OCI-LY7 (cell line): Measurements from ENCODE around the gene EXTL2. TPM values are rescaled to one million over a fixed set of nuclear protein-coding genes. Genes with fewer than 3 reads are reported as not detected.

Source experiments
- BruUV-seq: library from RNA; stranded (reverse); fragments of 400-500 nt; replicated peaks from 2 replicates; lab custom pipeline; 2021; lab: Mats Ljungman, UMichigan
- CTCF ChIA-PET: fragments of 300-600 bp; sonication (Branson Sonifier 250); formaldehyde crosslinking; loops from one replicate; lab custom pipeline; 2022; ENCODE audit warnings: antibody characterized with exemption; ENCODE audit not compliant: unreplicated experiment; lab: Charles Lee
- POLR2A ChIA-PET: fragments of 300-600 bp; sonication (Branson Sonifier 250); formaldehyde crosslinking; loops from one replicate; lab custom pipeline; 2022; ENCODE audit warnings: antibody characterized with exemption; lab: Charles Lee
- DNase-seq: peaks from one replicate; pipeline ENCODE4 v3.0.0-alpha.2; 2015; ENCODE audit warnings: low spot score
- H2AFZ ChIP-seq: fragments of 200-600 bp; sonication (generic), shearing (Covaris generic); 2 replicates; pipeline ENCODE4 v1.6.1; 2014; ENCODE audit warnings: mild to moderate bottlenecking, antibody characterized with exemption, low read length, moderate library complexity
- H3K27ac ChIP-seq: fragments of 200-600 bp; sonication (generic); 2 replicates; pipeline ENCODE4 v1.5.1; 2014; ENCODE audit warnings: mixed run types, low read depth, mild to moderate bottlenecking, moderate library complexity, low read length, inconsistent platforms; ENCODE audit not compliant: poor library complexity, severe bottlenecking
- H3K36me3 ChIP-seq: fragments of 200-600 bp; sonication (generic); 2 replicates; pipeline ENCODE4 v1.6.1; 2014; ENCODE audit warnings: mild to moderate bottlenecking, antibody characterized with exemption, low read length, moderate library complexity, mixed read lengths; ENCODE audit not compliant: insufficient read depth
- H3K4me1 ChIP-seq: fragments of 200-600 bp; sonication (generic); 2 replicates; pipeline ENCODE4 v1.5.1; 2014; ENCODE audit warnings: mild to moderate bottlenecking, low read length; ENCODE audit not compliant: insufficient read depth, poor library complexity, severe bottlenecking
- H3K4me2 ChIP-seq: fragments of 200-600 bp; sonication (generic); 2 replicates; pipeline ENCODE4 v1.6.1; 2014; ENCODE audit warnings: mild to moderate bottlenecking, low read length
- H3K4me3 ChIP-seq: fragments of 200-600 bp; sonication (generic); 2 replicates; pipeline ENCODE4 v1.5.1; 2014; ENCODE audit warnings: mild to moderate bottlenecking, low read depth, low read length; ENCODE audit not compliant: poor library complexity, severe bottlenecking
- H3K79me2 ChIP-seq: fragments of 200-600 bp; sonication (generic); 2 replicates; pipeline ENCODE4 v1.6.1; 2016; ENCODE audit warnings: low read depth, mild to moderate bottlenecking, low read length, moderate library complexity, mixed read lengths; ENCODE audit not compliant: insufficient read depth
- H3K9me2 ChIP-seq: fragments of 200-600 bp; sonication (generic); 2 replicates; pipeline ENCODE4 v1.6.1; 2016; ENCODE audit warnings: mild to moderate bottlenecking, low read length, mixed read lengths; ENCODE audit not compliant: insufficient read depth
- H3K9me3 ChIP-seq: fragments of 200-600 bp; sonication (generic); 2 replicates; pipeline ENCODE4 v1.6.1; 2014; ENCODE audit warnings: mild to moderate bottlenecking, mixed run types, low read length, mixed read lengths
- H4K20me1 ChIP-seq: fragments of 200-600 bp; sonication (generic); 2 replicates; pipeline ENCODE4 v1.6.1; 2014; ENCODE audit warnings: mild to moderate bottlenecking, antibody characterized with exemption, low read length, moderate library complexity, mixed read lengths; ENCODE audit not compliant: insufficient read depth
- CTCF ChIP-seq: fragments of 200-600 bp; sonication (generic); conservative IDR thresholded peaks from 2 replicates; pipeline ENCODE4 v1.5.1; 2014; ENCODE audit warnings: mild to moderate bottlenecking, antibody characterized with exemption, low read length, moderate library complexity, mixed read lengths
- EZH2phosphoT487 ChIP-seq: fragments of 200-600 bp; sonication (generic); IDR thresholded peaks from 2 replicates; pipeline ENCODE4 v1.6.1; 2018; ENCODE audit warnings: low read depth, borderline replicate concordance, mild to moderate bottlenecking, mixed run types, antibody characterized with exemption, low read length, moderate library complexity, mixed read lengths
- intact Hi-C: fragments of 100-400 bp; cut with micrococcal nuclease; formaldehyde crosslinking; loops from one replicate; pipeline ENCODE4 v1.10.0; 2022; ENCODE audit not compliant: unreplicated experiment
- total RNA-seq, 2 experiments: library from RNA; depleted of rRNA in 1 of 2; stranded (reverse); fragments of >200 nt in 1 of 2; shearing (Covaris generic) in 1 of 2; gene quantifications; 2 replicates each; pipeline ENCODE4 v1.2.3, GENCODE V29; 2014 to 2022

Gene EXTL2
- total RNA-seq, 2 experiments from 2014 or later = 7.0 to 9.8 TPM

DNA sequence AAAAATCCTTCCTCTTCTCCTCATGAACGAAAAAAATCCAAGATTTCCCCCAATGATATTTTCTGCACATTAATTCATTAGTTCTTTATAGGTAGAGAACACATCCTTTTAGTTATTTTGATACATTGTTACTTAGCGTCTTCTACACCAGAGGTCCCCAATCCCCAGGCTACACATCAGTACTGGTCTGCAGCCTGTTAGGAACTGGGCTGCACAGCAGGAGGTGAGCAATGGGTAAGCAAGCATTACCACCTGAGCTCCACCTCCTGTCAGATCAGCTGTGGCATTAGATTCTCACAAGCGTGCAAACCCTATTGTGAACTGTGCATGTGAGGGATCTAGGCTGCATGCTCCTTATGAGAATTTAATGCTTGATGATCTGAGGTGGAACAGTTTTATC, 13.0 kb downstream of the EXTL2 start:
- no peak overlapping the region for H3K4me3 ChIP-seq
- TF ChIP-seq CTCF = no peak
- no peak for TF ChIP-seq EZH2phosphoT487
- no TSS peak for BruUV-seq

DNA sequence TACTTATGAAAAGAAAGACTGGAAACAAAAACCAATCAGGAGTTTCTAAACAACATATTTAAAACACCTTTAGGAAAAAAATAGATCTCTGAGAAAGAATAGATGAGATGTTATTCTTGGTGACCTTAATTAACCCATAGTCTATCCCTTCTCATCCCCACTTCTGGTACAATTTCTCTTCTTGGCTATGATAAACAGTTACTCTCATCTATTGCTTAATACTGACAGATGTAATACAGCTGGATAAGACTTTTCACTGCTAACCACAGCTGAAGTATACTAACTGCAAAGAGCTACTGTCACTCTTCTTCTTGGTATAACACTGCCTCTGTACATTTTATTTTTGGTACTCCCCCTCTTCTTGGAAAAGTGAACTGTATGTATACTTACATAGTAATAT, 15.2 kb downstream of the EXTL2 start:
- TF ChIP-seq CTCF (no peak), EZH2phosphoT487 (no peak)
- Histone ChIP-seq H4K20me1 (no peaks in the 10 kb centered on the region), H3K4me3 (no peak overlapping the region), H3K79me2 (no peaks in the 10 kb centered on the region), H3K9me3 (no peaks in the 10 kb centered on the region), H3K27ac (no peak overlapping the region), H3K36me3 (no peaks in the 10 kb centered on the region), H3K9me2 (no peaks in the 10 kb centered on the region), H2AFZ (no peak overlapping the region), H3K4me1 (no peaks in the 10 kb centered on the region), H3K4me2 (no peak overlapping the region)
- ChIA-PET CTCF (interaction anchor here (0.8 kb wide), 1 partner anchor 11 kb away, joined by 3 read pairs; no protein-coding TSS in a partner anchor), POLR2A (interaction anchor here (0.7 to 1.6 kb wide), 4 partner anchors 9 to 31 kb away, joined by 3 to 6 read pairs (median 4); partner anchors contain the start of genes EXTL2 and SLC30A7)
- intact Hi-C loops = no loop called here
- no peak for DNase-seq
- BruUV-seq = no TSS peak

More for the DNA sequence above, 13.0 kb downstream of the EXTL2 start:
- Histone ChIP-seq H3K4me1 (no peaks in the 10 kb centered on the region), H2AFZ (no peak overlapping the region), H3K36me3 (no peaks in the 10 kb centered on the region), H3K79me2 (no peaks in the 10 kb centered on the region), H3K27ac (no peak overlapping the region), H3K9me2 (no peaks in the 10 kb centered on the region), H3K9me3 (no peaks in the 10 kb centered on the region), H4K20me1 (no peaks in the 10 kb centered on the region), H3K4me2 (no peak overlapping the region)
- ChIA-PET CTCF (no interaction called here), POLR2A (interaction anchor here (2.1 kb wide), 1 partner anchor 13 kb away, joined by 4 read pairs; no protein-coding TSS in a partner anchor)
- no peak for DNase-seq
- intact Hi-C loops = no loop called here

DNA sequence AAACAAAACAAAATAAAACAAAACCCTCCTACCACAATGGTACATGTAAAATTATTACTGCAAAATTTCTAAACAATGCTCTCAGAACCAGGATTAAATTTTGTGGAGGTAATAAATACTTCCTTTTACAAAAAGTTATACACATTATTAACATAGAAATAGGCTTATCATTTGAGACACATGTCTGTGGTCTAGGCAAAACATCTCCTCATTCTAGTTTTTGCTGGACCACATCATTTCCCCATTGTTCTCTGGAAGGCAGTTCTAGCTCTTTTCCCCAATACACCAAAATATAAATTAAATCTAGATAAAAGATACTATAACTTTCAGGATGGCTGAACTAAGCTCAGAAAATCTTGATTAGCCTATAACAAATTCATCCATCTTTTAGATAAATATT, 18.4 kb downstream of the EXTL2 start:
- no peaks in the 10 kb centered on the region for H3K79me2 ChIP-seq
- CTCF ChIA-PET = no interaction called here
- POLR2A ChIA-PET = interaction anchor here (0.8 kb wide), 1 partner anchor 160 kb away, joined by 3 read pairs; no protein-coding TSS in a partner anchor

More for the DNA sequence above, 18.4 kb downstream of the EXTL2 start:
- no peak overlapping the region for H3K4me2 ChIP-seq
- no peaks in the 10 kb centered on the region for H3K9me3 ChIP-seq
- H3K27ac ChIP-seq = no peak overlapping the region
- H3K4me1 ChIP-seq = no peaks in the 10 kb centered on the region
- intact Hi-C loops = no loop called here
- H3K9me2 ChIP-seq = no peaks in the 10 kb centered on the region
- TF ChIP-seq EZH2phosphoT487 (no peak), CTCF (no peak)
- BruUV-seq = no TSS peak
- H4K20me1 ChIP-seq = peaks cover 3% of the 10 kb centered on the region; the same call in 1 of the 2 replicates
- H3K4me3 ChIP-seq = no peak overlapping the region
- no peak for DNase-seq
- H2AFZ ChIP-seq = no peak overlapping the region
- H3K36me3 ChIP-seq = no peaks in the 10 kb centered on the region
